Raji (cell line): ENCODE data around the gene TSPAN4.

Source experiments
- POLR2A ChIP-seq: IDR thresholded peaks from 2 replicates; pipeline ENCODE4 v1.6.1; 2011; ENCODE audit warnings: low read depth, low read length, control low read depth; ENCODE audit not compliant: insufficient read depth

The TSPAN4 gene

DNA sequence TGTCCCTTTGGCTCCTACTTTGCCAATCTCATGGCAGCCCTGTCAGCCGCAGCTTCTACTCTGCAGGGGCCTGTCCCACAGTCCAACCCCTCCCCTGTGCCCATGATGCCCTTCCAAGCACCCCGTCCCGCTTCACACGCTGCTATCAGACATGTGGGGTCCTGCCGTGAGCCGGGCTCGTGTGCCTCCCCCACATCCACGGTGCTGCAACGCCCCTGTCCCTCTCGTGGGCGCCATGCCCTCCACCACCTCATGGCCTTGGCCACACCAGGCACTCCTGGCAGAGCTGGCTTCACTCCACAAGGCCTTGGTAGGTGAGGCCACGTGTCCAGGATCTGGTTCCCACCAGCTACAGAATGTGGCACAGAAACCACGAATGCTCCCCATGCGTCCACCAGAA, 44.9 kb downstream of the TSPAN4 start:
- TF ChIP-seq POLR2A = no peak

- no peak for TF ChIP-seq POLR2A
Measured at GRCh38 chr11:888310-889212, 45.9 kb downstream of the TSPAN4 start.

- no peak for TF ChIP-seq POLR2A
Measured at GRCh38 chr11:889257-889656, 46.6 kb downstream of the TSPAN4 start.

DNA sequence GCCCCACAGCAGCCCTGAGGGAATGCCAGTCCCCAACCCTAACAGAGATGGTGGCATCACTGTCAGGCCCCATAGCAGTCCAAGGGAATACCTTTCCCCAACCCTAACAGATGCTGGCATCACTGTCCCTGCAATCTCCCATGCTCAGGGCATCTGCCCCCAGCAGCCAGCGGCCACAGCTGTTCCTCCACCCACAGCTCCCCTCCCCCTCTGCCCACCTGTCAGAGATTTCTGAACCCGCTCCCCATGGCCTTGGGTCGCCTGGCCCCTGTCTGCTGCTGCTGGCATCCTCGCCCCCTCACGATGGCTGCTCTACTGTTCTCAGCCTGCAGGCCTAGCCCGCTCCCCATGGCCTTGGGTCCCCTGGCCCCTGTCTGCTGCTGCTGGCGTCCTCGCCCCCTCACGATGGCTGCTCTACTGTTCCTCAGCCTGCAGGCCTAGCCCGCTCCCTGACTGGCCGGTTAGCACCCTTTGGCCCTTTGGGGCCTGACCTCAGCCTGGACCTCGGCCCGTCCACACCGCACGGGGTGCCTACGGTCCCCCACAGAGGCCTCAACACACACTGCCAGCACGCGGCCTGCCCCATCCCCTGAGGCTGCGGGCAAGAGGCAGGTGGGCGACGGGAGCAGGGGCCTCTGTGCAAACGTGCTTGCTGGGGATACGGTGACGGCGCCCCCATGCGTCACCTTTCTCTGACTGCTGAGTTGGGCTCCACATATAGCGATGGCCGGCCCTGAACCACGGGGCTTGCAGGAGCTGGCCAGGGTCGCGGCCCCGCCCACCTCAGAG, 47.2 kb downstream of the TSPAN4 start:
- no peak for TF ChIP-seq POLR2A

DNA sequence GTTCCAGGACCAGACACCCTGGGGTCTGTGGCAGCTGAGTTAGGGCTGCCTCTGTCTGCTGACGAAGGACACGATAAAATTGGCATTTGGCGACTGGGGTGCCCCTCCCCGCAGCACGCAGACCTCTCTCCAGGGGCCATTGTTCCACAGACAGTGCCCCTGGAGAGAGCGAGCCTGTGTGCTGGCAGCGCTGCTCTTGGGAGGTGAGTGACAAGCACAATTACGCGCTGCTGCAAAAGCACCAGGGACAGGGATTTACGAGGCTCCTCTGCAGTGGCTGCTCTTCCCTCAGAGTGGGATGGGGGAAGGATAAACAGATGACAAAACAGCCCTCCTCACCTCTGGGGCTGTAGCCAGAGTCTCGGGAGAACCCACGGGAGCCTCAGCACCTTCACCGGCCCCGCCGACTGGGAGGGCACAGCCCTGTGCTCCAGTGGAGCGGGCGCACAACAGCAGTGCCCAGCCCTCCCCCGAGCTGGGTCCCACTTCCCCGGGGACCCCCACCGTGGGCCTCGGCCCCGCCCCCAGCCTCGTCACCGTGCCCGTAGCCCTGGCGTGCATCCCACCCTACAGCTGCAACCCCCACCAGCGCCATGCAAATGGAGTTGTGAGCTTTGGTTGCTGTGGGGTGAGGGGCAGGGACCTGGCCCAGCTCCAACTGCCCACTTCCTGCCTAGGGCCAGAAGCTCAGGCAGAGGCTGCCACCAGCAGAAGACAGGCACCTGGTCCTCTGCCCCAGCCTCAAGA, 48.3 kb downstream of the TSPAN4 start:
- TF ChIP-seq POLR2A = no peak

DNA sequence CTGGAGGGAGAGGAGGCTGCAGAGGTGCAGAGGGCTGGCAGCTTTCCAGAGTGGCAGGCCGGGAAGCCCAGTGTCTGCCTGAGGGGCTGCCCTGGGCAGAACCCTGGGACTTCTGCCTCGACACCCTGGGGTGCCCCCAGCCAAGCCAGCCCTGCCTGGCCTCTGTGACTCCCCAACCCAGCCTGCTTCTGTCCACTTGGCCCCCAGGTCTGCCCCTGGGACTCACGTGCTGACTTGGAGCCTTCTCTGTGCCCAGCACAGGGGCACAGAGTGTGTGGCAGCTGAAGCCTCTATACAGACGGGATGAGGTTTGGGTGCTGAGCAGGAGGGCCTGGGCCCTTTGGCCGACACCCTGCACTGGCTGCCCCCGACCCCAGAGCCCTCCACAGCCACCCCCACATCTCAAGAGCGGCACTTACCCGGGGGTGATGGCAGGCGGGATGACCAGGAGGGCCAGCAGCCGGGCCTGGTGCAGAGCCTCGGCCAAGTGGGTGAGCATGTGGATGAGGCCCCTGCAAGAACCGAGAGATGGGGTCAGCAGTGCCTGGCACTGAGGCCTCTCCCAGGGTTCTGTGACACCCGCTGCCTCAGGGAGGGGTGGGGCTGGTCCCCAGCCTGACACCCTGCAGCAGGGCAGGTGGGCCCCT, 50.5 kb downstream of the TSPAN4 start:
- TF ChIP-seq POLR2A = no peak

- TF ChIP-seq POLR2A = no peak
Measured at GRCh38 chr11:894575-895201, 52.0 kb downstream of the TSPAN4 start.

GRCh38 chr11:895331-896110, 52.9 kb downstream of the TSPAN4 start:
- no peak for TF ChIP-seq POLR2A

DNA sequence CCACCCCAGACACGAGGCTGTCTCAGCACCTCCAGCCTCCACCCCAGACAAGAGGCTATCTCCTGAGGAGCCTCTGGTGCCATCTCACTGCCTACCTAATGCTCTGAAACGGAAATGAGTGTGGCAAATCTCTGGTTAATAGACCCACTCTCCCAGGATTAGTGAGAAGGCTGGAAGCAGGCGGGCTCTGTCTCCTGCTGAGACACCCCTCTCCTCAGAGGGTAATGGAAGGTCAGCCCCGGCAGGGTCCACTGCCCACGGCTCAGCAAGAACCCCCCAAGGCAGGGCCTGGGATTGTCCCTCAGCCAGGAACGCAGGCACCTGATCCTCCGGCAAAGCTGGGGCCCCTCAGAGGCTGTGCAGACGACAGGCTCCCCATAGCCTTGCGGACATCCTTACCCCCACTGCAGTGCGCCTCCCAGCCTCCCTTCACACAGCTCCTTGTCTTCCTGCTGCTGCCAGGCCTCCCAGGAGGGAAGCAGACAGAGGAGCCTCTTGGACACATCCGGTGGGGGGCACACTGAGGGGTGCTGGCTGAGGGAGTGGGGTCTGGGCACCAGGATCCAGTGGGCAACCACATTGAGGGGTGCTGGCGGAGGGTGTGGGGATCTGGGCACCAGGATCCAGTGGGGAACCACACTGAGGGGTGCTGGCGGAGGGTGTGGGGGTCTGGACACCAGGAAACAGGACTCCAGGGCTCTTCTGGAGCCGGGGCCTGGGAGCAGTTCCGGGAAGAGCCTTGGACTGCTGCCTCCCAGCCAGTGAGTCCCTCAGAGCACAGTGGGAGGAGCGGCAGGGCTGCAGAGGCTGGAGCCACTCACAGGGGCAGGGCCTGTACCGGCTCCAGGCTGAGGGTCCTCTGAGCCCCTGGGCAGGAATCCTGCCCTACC, 54.8 kb downstream of the TSPAN4 start:
- no peak for TF ChIP-seq POLR2A

DNA sequence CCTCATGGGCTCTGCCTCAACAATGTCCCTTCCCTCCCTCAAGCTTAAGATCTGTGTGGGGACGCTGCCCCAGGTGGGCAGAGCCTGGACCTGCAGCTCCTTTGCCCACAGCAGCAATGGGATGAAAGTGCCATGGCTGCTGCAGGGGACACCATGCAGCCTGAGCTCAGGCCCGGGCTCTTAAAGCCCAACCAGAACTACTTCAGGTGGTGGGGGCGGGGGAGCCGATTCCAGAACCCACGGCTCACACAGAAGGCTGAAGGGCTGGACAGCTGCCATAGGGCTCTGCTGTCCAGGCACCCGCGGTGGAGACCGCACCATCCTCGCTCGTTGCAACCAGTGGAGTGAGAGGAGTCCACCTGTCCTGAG, 55.5 kb downstream of the TSPAN4 start:
- no peak for TF ChIP-seq POLR2A

DNA sequence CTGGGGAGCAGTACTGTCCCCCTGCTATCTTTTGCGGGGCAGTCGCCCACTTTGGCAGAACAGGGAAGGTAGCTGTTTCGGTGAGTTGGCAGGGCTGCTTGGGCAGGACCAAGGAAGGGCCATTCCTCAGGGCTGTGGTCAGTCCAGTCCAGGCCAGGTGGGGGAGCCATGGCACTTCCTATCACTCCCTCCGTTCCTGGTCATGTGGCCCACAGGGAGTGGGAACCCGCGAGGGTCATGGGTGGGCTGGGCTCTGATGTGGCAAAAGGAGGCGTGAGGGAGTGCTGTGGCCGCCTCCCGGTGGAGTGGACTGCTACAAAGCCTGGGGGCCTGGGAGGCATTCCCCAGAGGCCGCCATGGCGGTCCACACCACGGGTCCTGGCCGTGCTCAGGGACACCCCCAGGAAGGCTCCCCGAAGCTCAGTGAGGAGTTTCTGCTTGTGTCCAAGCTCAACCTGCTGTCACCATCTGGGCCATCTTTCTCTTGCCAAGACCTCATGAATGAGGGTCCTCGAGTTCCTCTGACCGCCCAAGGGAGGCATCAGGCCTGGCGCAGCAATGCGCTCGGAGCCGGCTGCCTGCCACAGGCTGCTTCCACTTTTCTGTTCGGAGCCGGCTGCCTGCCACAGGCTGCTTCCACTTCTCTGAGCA, 56.0 kb downstream of the TSPAN4 start:
- no peak for TF ChIP-seq POLR2A

DNA sequence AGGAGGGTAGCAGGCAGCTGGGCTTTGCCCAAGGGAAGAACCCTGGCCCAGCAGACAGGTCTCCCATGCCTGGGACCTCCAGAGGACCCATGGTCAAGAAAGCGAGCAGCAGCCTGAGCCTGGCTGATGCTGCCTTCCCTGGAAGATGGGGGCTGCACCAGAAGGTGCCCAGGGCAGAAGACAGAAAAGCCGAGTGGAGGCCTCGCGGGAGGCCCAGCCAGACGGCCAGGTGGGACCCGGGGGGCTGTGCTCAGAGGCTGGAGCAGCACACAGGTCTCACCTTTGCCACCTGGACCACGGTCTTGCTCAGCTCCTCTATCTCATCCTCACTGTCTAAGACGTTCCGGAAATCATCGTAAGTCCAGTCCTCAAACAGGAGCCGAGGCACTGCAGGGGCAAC, 57.1 kb downstream of the TSPAN4 start:
- no peak for TF ChIP-seq POLR2A
